Measurements from ENCODE around the gene TBC1D22A.

- TF ChIP-seq CTCF (IDR thresholded peaks at IDR 0.05) (no peak), POLR2A (IDR thresholded peaks at IDR 0.05) (no peak)
These were observed 411.1 kb downstream of the TBC1D22A start for GRCh38 chr22:47173535-47174021.

All from Peyer's patch (tissue), 4 donors.